GM12864 (cell line): ENCODE data around the gene MAD1L1.

Source experiments
- DNase-seq: peaks from one replicate; pipeline ENCODE4 v3.0.0-alpha.2; 2011; ENCODE audit warnings: low read depth
- H3K4me3 ChIP-seq: 2 replicates; pipeline ENCODE4 v1.5.1; 2011; ENCODE audit warnings: mild to moderate bottlenecking, low read depth, low read length, control low read depth
- TF ChIP-seq, protein P1 (sequence below): IDR thresholded peaks from 2 replicates; pipeline ENCODE4 v1.5.1; 2011; ENCODE audit warnings: low read depth, mild to moderate bottlenecking, moderate library complexity, low read length, control low read depth, inconsistent platforms; ENCODE audit errors: missing control alignments

Gene MAD1L1

GRCh38 chr7:1775389-1775788 is 457.4 kb downstream of the MAD1L1 start:
- no peak for DNase-seq
- TF ChIP-seq, protein P1, sequence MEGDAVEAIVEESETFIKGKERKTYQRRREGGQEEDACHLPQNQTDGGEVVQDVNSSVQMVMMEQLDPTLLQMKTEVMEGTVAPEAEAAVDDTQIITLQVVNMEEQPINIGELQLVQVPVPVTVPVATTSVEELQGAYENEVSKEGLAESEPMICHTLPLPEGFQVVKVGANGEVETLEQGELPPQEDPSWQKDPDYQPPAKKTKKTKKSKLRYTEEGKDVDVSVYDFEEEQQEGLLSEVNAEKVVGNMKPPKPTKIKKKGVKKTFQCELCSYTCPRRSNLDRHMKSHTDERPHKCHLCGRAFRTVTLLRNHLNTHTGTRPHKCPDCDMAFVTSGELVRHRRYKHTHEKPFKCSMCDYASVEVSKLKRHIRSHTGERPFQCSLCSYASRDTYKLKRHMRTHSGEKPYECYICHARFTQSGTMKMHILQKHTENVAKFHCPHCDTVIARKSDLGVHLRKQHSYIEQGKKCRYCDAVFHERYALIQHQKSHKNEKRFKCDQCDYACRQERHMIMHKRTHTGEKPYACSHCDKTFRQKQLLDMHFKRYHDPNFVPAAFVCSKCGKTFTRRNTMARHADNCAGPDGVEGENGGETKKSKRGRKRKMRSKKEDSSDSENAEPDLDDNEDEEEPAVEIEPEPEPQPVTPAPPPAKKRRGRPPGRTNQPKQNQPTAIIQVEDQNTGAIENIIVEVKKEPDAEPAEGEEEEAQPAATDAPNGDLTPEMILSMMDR: no peak
- H3K4me3 ChIP-seq: no peak overlapping the region

DNA sequence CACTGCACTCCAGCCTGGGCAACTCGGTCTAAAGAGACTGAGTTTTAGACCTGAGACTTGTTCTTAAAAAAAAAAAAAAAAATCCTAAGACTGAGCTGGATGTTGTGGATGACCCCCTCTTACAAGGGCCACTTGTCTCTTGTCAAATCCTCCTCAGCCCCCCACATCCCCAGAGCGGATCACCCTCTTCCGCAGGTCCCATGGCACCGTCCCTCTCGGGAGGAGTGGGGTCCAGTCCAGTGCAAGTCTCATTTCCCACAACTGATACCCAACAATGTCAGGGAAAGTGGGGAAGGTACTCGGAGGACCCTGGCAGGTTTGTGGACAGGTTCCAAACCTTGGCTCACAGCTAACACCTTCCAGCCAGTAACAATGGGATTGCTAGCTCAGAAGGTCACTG is 462.4 kb downstream of the MAD1L1 start:
- no peak for DNase-seq
- no peak overlapping the region for H3K4me3 ChIP-seq
- TF ChIP-seq, protein P1: no peak

GRCh38 chr7:1769286-1770200 is 463.2 kb downstream of the MAD1L1 start:
- no peak for DNase-seq
- no peak overlapping the region for H3K4me3 ChIP-seq
- TF ChIP-seq, protein P1: no peak

- no peak for DNase-seq
- no peak overlapping the region for H3K4me3 ChIP-seq
- TF ChIP-seq, protein P1: no peak
These were observed 463.9 kb downstream of the MAD1L1 start for GRCh38 chr7:1768832-1769231.

- TF ChIP-seq, protein P1: peak; percentile 14
- H3K4me3 ChIP-seq: no peak overlapping the region
- DNase-seq: no peak
These were observed 465.2 kb downstream of the MAD1L1 start for GRCh38 chr7:1767524-1767923.
